Mesodermal cell (in vitro differentiated cells): Measurements from ENCODE around the gene MKLN1.

Experiments used
- H3K27ac ChIP-seq: 2 replicates; pipeline ENCODE4 v1.7.0; 2013; ENCODE audit warnings: mild to moderate bottlenecking, low read depth, low read length, moderate library complexity; ENCODE audit not compliant: severe bottlenecking
- H3K36me3 ChIP-seq: 2 replicates; pipeline ENCODE4 v1.7.1; 2013; ENCODE audit warnings: mild to moderate bottlenecking, low read length, moderate library complexity; ENCODE audit not compliant: control insufficient read depth, insufficient read depth
- H3K4me1 ChIP-seq: one replicate; pipeline ENCODE4 v1.7.1; 2013; ENCODE audit warnings: mild to moderate bottlenecking, low read length; ENCODE audit not compliant: insufficient read depth, control insufficient read depth, poor library complexity, severe bottlenecking
- H3K4me3 ChIP-seq: 2 replicates; pipeline ENCODE4 v1.7.0; 2013; ENCODE audit warnings: low read length, control low read depth, mild to moderate bottlenecking; ENCODE audit not compliant: insufficient read depth, poor library complexity, severe bottlenecking; ENCODE audit errors: extremely low read depth
- H3K9me3 ChIP-seq: 2 replicates; pipeline ENCODE4 v1.7.1; 2013; ENCODE audit warnings: mild to moderate bottlenecking, low read length, moderate library complexity; ENCODE audit not compliant: control insufficient read depth
- WGBS, 2 experiments: methylation state at CpG; one replicate each; pipeline ENCODE4 v1.1.5; 2013; ENCODE audit warnings: missing lambda C conversion rate in 2 of 2; ENCODE audit not compliant: insufficient coverage in 2 of 2; 5-methylcytosine and 5-hydroxymethylcytosine counted together

MKLN1 gene

DNA sequence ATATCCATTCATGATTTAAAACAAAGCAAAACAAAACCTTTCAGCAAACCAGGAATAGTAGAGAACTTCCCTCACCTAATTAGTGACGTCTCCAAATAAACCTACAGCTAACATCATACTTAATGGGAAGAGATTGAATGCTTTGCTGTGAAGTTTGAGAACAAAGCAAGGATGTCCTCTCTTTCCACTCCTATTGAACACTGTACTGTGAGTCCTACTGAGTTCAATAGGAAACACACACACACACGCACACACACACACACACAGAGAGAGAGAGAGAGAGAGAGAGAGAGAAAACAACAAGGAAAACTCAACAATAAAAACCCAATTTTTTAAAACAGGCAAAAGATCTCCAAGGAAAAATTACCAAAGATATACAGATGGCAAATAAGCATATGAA lies 196.4 kb downstream of the MKLN1 start:
- Histone ChIP-seq H3K9me3 (no peaks in the 10 kb centered on the region), H3K36me3 (peaks cover 27% of the 10 kb centered on the region), H3K4me1 (peaks cover 31% of the 10 kb centered on the region), H3K27ac (no peak overlapping the region), H3K4me3 (no peak overlapping the region)
- no CpG with 5 or more reads among the region's 2 CpGs for WGBS, 2 experiments

GRCh38 chr7:131524703-131525102 lies 197.0 kb downstream of the MKLN1 start:
- peaks cover 25% of the 10 kb centered on the region for H3K36me3 ChIP-seq
- peaks cover 34% of the 10 kb centered on the region for H3K4me1 ChIP-seq
- H3K27ac ChIP-seq: no peak overlapping the region
- no peaks in the 10 kb centered on the region for H3K9me3 ChIP-seq
- no peak overlapping the region for H3K4me3 ChIP-seq

- H3K4me1 ChIP-seq: peaks cover 28% of the 10 kb centered on the region
- no peaks in the 10 kb centered on the region for H3K9me3 ChIP-seq
- WGBS, 2 experiments: no CpG with 5 or more reads among the region's 2 CpGs
- H3K27ac ChIP-seq: no peak overlapping the region
- peaks cover 16% of the 10 kb centered on the region for H3K36me3 ChIP-seq
- no peak overlapping the region for H3K4me3 ChIP-seq
Measured at GRCh38 chr7:131525820-131526219, 198.1 kb downstream of the MKLN1 start.

- H3K4me1 ChIP-seq: peaks cover 23% of the 10 kb centered on the region
- no peaks in the 10 kb centered on the region for H3K9me3 ChIP-seq
- no peak overlapping the region for H3K27ac ChIP-seq
- no peak overlapping the region for H3K4me3 ChIP-seq
- WGBS, 2 experiments: 58 to 69% methylated on average over 3 to 4 of the region's 4 CpGs
- peaks cover 18% of the 10 kb centered on the region for H3K36me3 ChIP-seq
Measured at GRCh38 chr7:131527456-131527855, 199.8 kb downstream of the MKLN1 start.

GRCh38 chr7:131529179-131529578 lies 201.5 kb downstream of the MKLN1 start:
- Histone ChIP-seq H3K27ac (no peak overlapping the region), H3K4me1 (peaks cover 19% of the 10 kb centered on the region), H3K4me3 (no peak overlapping the region), H3K36me3 (peaks cover 25% of the 10 kb centered on the region), H3K9me3 (no peaks in the 10 kb centered on the region)
- 44% methylated on average over 2 of the region's 3 CpGs; no CpG with 5 or more reads in 1 of the 2 experiments for WGBS, 2 experiments

DNA sequence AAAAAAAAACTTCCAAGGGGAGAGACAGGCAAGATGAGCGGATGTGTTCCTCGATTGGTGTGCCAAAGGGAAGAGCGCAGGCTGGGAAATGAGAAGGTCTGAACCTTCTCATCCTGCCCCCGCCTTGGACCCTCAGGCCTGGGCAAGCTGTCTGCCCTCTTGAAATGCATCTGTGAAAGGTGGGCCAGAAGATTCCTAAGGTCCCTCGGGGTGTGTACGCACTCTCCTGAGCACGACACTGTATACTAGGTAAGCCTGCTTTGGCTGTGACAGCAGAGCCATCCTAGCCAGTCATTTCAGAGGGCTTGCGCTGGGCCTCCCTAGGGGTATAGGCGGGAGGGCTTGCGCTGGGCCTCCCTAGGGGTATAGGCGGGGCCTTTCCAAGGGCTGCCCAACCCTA lies 201.9 kb downstream of the MKLN1 start:
- Histone ChIP-seq H3K4me1 (peaks cover 20% of the 10 kb centered on the region), H3K9me3 (no peaks in the 10 kb centered on the region), H3K4me3 (no peak overlapping the region), H3K27ac (no peak overlapping the region), H3K36me3 (peaks cover 29% of the 10 kb centered on the region)
- 97% methylated on average over 7 to 8 of the region's 11 CpGs for WGBS, 2 experiments

GRCh38 chr7:131530137-131530536 lies 202.5 kb downstream of the MKLN1 start:
- H3K9me3 ChIP-seq: no peaks in the 10 kb centered on the region
- H3K4me3 ChIP-seq: no peak overlapping the region
- no peak overlapping the region for H3K27ac ChIP-seq
- 97 to 100% methylated on average over 3 to 4 of the region's 6 CpGs for WGBS, 2 experiments
- peaks cover 20% of the 10 kb centered on the region for H3K4me1 ChIP-seq
- H3K36me3 ChIP-seq: peaks cover 34% of the 10 kb centered on the region

DNA sequence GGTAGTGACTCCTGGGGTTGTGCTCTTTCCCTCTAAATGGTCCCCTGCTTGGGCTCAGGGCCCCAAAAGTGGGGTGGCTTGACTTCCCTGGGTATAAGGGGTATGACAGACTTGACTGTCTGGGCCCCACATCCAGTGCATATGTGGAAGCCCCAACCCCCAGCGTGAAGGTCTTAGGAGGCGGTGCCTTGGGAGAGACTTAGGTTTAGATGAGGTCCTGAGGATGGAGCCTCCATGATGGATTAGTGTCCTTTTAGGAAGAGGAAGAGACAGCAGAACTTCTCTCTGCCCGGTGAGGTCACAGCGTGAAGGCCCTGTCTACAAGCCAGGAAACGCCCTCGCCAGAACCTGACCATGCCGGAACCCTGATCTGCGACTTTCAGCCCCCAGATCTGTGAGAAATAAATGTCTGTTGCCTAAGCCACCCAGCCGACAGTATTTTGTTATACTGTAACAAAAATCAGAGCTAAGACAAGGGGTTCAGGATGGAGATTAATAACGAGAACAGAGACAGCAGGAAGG lies 205.0 kb downstream of the MKLN1 start:
- H3K4me1 ChIP-seq: peaks cover 17% of the 10 kb centered on the region
- peaks cover 41% of the 10 kb centered on the region for H3K36me3 ChIP-seq
- H3K27ac ChIP-seq: no peak overlapping the region
- WGBS, 2 experiments: 95 to 96% methylated on average over 7 to 9 of the region's 10 CpGs
- no peak overlapping the region for H3K4me3 ChIP-seq
- no peaks in the 10 kb centered on the region for H3K9me3 ChIP-seq

DNA sequence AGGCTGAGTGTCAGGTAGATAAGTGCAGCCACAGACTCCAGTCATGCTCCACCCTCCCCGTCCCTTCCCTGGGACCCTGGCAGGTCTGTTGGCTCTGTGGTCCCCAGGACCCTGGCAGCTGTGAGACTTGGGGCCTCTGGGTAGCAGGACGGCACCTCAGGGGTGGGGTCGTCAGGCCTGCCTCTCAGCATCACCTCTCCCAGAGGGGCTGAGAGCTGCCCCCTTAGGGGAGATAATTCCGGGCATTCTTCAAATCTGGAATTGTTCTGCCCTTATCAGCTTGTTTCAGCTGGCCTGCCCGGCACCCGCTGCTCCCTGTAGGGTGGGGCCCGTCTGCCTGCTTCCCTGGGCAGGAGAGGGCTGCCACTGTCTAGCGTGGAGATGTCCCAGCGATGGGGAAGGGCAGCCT lies 205.5 kb downstream of the MKLN1 start:
- Histone ChIP-seq H3K36me3 (peaks cover 43% of the 10 kb centered on the region), H3K27ac (no peak overlapping the region), H3K9me3 (no peaks in the 10 kb centered on the region), H3K4me1 (peaks cover 18% of the 10 kb centered on the region), H3K4me3 (no peak overlapping the region)
- 86 to 94% methylated on average over 8 of the region's 9 CpGs for WGBS, 2 experiments

- no peak overlapping the region for H3K27ac ChIP-seq
Measured at GRCh38 chr7:131533566-131534561, 206.2 kb downstream of the MKLN1 start.

GRCh38 chr7:131536361-131536849 lies 208.7 kb downstream of the MKLN1 start:
- WGBS, 2 experiments: 76 to 97% methylated on average over 5 to 6 of the region's 7 CpGs
- Histone ChIP-seq H3K4me1 (peaks cover 39% of the 10 kb centered on the region), H3K27ac (no peak overlapping the region), H3K36me3 (peaks cover 57% of the 10 kb centered on the region), H3K9me3 (no peaks in the 10 kb centered on the region), H3K4me3 (no peak overlapping the region)

More at GRCh38 chr7:131533566-131534561, 206.2 kb downstream of the MKLN1 start:
- WGBS, 2 experiments: 90 to 100% methylated on average over 2 to 5 of the region's 15 CpGs
- Histone ChIP-seq H3K36me3 (peaks cover 46% of the 10 kb centered on the region), H3K9me3 (no peaks in the 10 kb centered on the region), H3K4me3 (no peak overlapping the region), H3K4me1 (peaks cover 25% of the 10 kb centered on the region)
